GM12891 (cell line): ENCODE data around the gene PPP4R3A.

ENCODE experiments used
- DNase-seq: peaks from one replicate; pipeline ENCODE4 v3.0.0; 2011; ENCODE audit warnings: low spot score; ENCODE audit not compliant: insufficient read length
- FAIRE-seq: peaks from 2 replicates; lab custom pipeline; 2011; peaks lifted over from hg19 to GRCh38; lab: Jason Lieb, UNC
- PAX5 ChIP-seq: IDR thresholded peaks from 2 replicates; pipeline ENCODE4 v1.6.1; 2011; ENCODE audit warnings: low read length, moderate library complexity, mild to moderate bottlenecking; ENCODE audit not compliant: insufficient read depth, severe bottlenecking
- POLR2A ChIP-seq: IDR thresholded peaks from 2 replicates; pipeline ENCODE4 v1.6.1; 2011; ENCODE audit warnings: low read depth, low read length, control low read depth
- POLR2AphosphoS5 ChIP-seq: IDR thresholded peaks from 2 replicates; pipeline ENCODE4 v1.6.1; 2011; ENCODE audit warnings: low read depth, low read length, control low read depth
- POU2F2 ChIP-seq: IDR thresholded peaks from 2 replicates; pipeline ENCODE4 v1.6.1; 2011; ENCODE audit warnings: low read depth, mild to moderate bottlenecking, control low read depth, low read length, moderate library complexity
- SPI1 ChIP-seq: IDR thresholded peaks from 2 replicates; pipeline ENCODE4 v1.6.1; 2011; ENCODE audit warnings: low read depth, low read length, control low read depth
- TAF1 ChIP-seq: IDR thresholded peaks from 2 replicates; pipeline ENCODE4 v1.6.1; 2011; ENCODE audit warnings: low read depth, low read length, control low read depth

PPP4R3A gene

DNA sequence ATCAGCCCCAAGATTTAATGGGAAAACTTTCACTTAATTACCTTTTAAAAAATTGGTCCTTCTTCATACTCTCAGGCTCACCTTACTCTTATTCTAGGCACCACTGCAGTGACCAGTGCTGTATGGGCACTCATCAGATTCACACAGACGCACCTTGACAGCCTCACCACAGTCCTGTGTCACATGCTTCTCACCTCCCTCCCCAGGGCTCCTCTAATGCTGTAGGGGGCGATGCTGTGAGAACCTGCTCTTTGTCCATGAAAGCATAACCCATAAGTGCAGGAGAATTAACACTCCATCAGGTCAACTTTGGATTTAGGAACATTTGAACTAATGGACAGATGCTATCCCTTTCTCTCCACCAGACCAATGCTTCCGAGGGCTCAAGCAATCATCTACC lies 13.9 kb upstream of the PPP4R3A start:
- FAIRE-seq (no peak), DNase-seq (no peak)
- TF ChIP-seq SPI1 (no peak), POU2F2 (no peak), POLR2A (no peak), TAF1 (no peak), PAX5 (no peak), POLR2AphosphoS5 (no peak)

DNA sequence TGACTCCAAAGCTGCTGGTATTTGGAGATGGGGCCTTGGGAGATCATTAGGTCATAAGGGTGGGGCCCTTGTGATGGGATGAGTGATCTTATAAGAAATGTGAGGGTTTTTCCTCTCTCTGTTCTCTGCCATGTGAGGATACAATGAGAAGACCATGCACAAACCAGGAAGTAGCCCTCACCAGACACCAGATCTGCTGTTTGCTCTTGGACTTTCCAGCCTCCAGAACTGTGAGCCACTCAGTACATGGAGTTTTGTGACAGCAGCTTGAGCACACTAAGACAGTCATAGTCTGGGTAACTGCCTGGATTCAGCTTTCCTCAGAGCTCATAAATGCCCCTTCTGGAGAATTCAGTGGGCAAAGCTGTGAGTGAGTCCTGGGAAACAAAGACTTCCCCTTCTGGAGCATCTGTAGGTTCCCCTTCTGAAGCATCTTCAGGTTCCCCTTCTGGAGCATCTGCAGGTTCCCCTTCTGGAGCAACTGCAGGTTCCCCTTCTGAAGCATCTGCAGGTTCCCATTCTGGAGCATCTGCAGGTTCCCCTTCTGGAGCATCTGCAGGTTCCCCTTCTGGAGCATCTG lies 11.0 kb upstream of the PPP4R3A start:
- TF ChIP-seq SPI1: no peak
- no peak for TF ChIP-seq POLR2AphosphoS5
- TF ChIP-seq TAF1: no peak
- no peak for TF ChIP-seq POLR2A
- TF ChIP-seq PAX5: no peak
- TF ChIP-seq POU2F2: no peak
- FAIRE-seq: no peak
- no peak for DNase-seq

DNA sequence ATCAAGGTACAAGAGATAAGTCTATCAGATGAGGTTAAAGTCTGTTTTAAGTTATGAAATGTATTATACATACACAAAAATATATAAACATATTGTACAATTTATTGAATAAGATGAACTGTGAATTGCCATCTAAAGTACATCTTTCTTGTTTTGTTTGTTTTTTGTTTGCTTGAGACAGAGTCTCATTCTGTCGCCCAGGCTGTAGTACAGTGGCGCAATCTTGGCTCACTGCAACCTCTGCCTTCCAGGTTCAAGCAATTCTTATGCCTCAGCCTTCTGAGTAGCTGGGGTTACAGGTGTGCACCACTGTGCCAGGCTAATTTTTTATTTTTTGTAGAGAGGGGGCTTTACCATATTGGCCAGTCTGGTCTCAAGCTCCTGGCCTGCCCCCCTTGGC lies 10.0 kb upstream of the PPP4R3A start:
- no peak for FAIRE-seq
- TF ChIP-seq SPI1 (no peak), POU2F2 (no peak), POLR2AphosphoS5 (no peak), POLR2A (no peak), PAX5 (no peak), TAF1 (no peak)
- DNase-seq: no peak

DNA sequence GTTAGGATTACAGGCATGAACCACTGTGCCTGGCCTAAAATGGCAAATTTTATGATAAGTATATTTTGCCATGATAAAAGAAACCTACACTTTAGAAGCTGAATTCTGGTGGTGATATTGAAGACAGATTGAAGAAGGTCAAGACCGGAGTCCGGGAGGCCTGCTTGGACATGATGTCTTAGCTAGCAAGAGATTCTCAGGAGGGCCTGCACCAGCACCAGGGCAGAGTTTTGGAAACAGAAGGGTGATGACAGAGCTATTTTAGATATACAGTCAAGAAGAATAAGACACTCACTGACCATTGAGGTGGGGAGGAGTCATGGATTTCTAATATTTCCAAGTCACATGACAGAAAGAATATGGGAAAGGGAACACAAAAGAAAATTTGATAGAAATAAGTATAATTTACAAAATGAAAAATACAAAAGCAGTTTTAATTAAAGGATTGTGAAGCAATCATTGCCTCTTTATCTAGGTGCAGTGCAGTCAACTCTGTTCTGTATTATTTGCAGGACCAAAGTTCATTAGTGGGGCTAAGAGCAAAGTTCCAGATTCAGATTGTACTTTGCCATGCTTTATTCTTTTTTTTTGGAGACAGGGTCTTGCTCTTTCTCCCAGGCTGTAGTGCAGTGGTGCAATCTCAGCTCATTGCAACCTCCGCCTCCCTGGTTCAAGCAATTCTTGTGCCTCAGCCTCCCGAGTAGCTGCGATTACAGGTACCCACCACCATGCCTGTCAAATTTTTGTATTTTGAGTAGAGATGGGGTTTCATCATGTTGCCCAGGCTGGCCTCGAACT lies 9.3 kb upstream of the PPP4R3A start:
- DNase-seq (no peak), FAIRE-seq (no peak)
- TF ChIP-seq PAX5 (no peak), POLR2AphosphoS5 (no peak)

GRCh38 chr14:91516663-91517388 lies 6.7 kb upstream of the PPP4R3A start:
- TF ChIP-seq TAF1 (no peak), POLR2A (no peak), POLR2AphosphoS5 (no peak), POU2F2 (no peak), PAX5 (no peak)
- DNase-seq (no peak), FAIRE-seq (no peak)

GRCh38 chr14:91515979-91516378 lies 5.9 kb upstream of the PPP4R3A start:
- TF ChIP-seq TAF1 (no peak), SPI1 (no peak), POU2F2 (no peak), PAX5 (no peak), POLR2AphosphoS5 (no peak), POLR2A (no peak)
- FAIRE-seq: no peak

GRCh38 chr14:91511043-91511383 lies 903 bp upstream of the PPP4R3A start:
- FAIRE-seq (no peak), DNase-seq (no peak)
- no peak for TF ChIP-seq PAX5
- TF ChIP-seq SPI1: no peak
- TF ChIP-seq POU2F2: no peak
- no peak for TF ChIP-seq TAF1
- TF ChIP-seq POLR2A: no peak
- no peak for TF ChIP-seq POLR2AphosphoS5

More at GRCh38 chr14:91515979-91516378, 5.9 kb upstream of the PPP4R3A start:
- no peak for DNase-seq

DNA sequence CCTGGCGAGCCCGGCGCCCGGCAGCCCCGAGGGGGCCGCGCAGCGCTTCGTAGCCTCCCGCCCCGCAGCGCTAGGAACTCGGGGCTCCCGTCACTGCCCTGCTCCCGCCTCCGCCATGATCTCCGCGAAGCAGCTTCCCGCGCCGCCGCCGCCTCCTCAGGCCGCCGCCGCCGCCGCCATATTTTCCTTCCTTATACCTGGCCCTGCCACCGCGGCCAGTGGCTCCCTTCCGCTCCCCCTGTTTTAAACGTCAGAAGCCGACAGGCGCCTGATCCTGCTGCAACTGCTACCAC lies 286 bp downstream of the PPP4R3A start:
- FAIRE-seq: no peak
- no peak for DNase-seq
- TF ChIP-seq POLR2AphosphoS5 (no peak), TAF1 (no peak), SPI1 (no peak), POLR2A (no peak), PAX5 (no peak)

DNA sequence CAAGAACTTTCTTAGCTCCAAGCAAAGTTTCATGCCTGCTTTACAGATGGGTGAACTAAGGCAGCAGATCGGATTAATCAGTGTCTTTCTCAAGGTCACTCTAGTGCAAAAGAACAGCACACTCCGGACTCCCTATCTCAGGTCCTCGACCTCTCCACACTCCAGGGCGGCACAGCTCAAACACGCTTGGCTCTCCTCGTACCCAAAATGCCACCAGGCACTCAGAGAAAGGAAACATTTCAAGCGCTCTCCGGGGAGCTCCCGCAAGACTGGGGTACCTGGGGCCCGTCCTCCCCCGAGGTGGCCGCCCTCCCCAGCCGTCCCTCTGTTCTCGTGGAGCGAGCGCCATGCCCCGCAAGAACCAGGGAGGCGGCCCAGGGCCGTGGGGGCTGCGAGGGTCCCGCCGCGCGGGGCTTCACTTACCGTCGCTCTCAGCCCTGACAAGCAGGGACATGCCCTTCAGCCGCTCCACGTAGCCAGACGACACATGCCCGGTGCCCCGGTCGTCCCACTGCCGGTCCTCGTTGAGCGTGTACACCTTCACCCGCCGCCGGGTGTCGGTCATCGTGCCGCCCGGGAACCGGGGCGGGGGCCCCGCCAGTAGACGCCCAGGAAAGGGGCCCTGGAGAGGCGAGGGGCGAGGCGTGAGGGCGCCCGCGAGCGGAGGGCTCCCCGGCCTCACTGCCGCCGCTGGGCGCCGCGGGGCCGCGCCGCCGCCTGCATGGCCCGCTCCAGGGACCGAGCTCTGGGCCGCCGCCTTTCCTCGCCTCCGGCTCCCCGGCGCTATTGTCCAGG lies 830 bp downstream of the PPP4R3A start:
- TF ChIP-seq POU2F2: no peak
- TF ChIP-seq POLR2A: peak; percentile 58; the same call in 1 of the 2 replicates
- peak; percentile 64 for FAIRE-seq
- peak; percentile 31 for DNase-seq
